Measurements from ENCODE around the gene KCNQ1. TPM values are rescaled to one million over a fixed set of nuclear protein-coding genes. Genes with fewer than 3 reads are reported as not detected.

Gene KCNQ1
- total RNA-seq, 1 experiment from 2014 or later = 10.7 TPM

DNA sequence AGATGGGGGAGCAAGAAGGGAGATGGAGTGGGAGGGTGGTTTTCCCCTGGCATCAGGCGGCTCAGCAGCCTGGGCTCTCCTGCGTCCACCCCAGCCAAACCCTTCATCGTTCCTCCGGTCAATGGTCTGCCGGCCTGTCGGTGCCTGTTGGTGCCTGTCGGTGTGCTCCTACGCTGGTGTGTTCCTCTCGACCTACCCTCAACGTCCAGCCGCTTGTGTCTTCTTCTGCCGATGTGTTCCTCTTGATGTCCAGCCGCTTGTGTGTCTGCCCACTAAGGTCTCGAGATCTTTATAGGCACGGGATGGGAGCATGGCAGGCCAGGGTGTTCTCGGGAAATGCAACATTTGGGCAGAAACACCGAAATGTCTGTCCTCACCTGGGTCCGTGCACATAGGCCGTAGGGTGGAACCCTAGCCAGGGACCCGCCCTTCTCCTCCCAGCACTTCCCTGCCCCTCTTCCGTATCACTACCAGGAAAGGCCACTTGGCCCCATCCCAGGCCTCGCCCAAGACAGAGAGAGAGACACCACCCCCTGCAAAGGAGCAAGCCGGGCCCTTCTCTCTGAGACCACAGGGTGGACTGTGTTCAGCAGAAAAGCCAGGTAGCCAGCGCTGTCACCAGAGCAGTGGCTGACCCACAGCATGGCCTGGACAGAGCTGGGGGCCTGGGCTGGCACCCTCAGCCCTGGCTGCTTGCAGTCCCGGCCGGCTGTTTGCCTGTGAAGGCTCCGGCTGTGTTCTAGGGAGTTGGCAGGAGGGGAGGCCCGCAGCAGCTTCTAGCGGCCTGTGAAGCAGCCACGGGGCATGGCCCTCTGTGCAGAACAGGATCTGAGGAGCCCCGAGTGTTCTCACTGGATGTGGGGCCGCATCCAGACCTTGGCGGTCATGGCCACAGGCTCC is 316.6 kb downstream of the KCNQ1 start:
- Histone ChIP-seq H3K9me3 (ENCODE audit: control insufficient read depth in 1 of 2, insufficient read depth in 1 of 2, low read depth in 1 of 2, low read length in 2 of 2) (no peaks in the 10 kb centered on the region), H3K9me2 (ENCODE audit: insufficient read depth) (no peaks in the 10 kb centered on the region), H3K27ac (ENCODE audit: low read depth, low read length) (no peak overlapping the region), H3K4me3 (replicated peaks in 1 of 2; ENCODE audit: low read depth in 1 of 2, low read length in 2 of 2) (no peak overlapping the region), H3K79me2 (ENCODE audit: insufficient read depth, low read length) (no peaks in the 10 kb centered on the region), H3K4me1 (ENCODE audit: control insufficient read depth in 1 of 2, insufficient read depth in 2 of 2, low read length in 2 of 2) (no peaks in the 10 kb centered on the region), H3K4me2 (ENCODE audit: low read length) (no peak overlapping the region), H3K27me3 (ENCODE audit: insufficient read depth, low read length) (no peaks in the 10 kb centered on the region), H3K36me3 (ENCODE audit: control insufficient read depth in 1 of 2, insufficient read depth in 2 of 2, low read length in 2 of 2) (no peaks in the 10 kb centered on the region), H4K20me1 (ENCODE audit: insufficient read depth) (no peaks in the 10 kb centered on the region), H3K9ac (ENCODE audit: low read length) (no peak overlapping the region), H2AFZ (ENCODE audit: low read depth, low read length, poor library complexity, severe bottlenecking) (no peak overlapping the region)
- intact Hi-C loops (cut with micrococcal nuclease) = no loop called here
- no TSS peak for BruUV-seq (replicated peaks)
- no peak for TF ChIP-seq REST (IDR thresholded peaks at IDR 0.05; ENCODE audit: low read depth)
- TF ChIP-seq RAD21 (IDR thresholded peaks at IDR 0.05; ENCODE audit: low read depth) = no peak
- TF ChIP-seq EGR1 (IDR thresholded peaks at IDR 0.05; ENCODE audit: low read depth) = no peak
- TF ChIP-seq EZH2 (IDR thresholded peaks at IDR 0.05) = no peak
- no peak for TF ChIP-seq CBX3 (IDR thresholded peaks at IDR 0.05; ENCODE audit: low read depth)
- no peak for TF ChIP-seq JUND (IDR thresholded peaks at IDR 0.05)
- TF ChIP-seq CEBPB (IDR thresholded peaks at IDR 0.05; ENCODE audit: low read depth) = no peak
- TF ChIP-seq, protein P1, sequence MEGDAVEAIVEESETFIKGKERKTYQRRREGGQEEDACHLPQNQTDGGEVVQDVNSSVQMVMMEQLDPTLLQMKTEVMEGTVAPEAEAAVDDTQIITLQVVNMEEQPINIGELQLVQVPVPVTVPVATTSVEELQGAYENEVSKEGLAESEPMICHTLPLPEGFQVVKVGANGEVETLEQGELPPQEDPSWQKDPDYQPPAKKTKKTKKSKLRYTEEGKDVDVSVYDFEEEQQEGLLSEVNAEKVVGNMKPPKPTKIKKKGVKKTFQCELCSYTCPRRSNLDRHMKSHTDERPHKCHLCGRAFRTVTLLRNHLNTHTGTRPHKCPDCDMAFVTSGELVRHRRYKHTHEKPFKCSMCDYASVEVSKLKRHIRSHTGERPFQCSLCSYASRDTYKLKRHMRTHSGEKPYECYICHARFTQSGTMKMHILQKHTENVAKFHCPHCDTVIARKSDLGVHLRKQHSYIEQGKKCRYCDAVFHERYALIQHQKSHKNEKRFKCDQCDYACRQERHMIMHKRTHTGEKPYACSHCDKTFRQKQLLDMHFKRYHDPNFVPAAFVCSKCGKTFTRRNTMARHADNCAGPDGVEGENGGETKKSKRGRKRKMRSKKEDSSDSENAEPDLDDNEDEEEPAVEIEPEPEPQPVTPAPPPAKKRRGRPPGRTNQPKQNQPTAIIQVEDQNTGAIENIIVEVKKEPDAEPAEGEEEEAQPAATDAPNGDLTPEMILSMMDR (IDR thresholded peaks at IDR 0.05 in 2 of 3, conservative IDR thresholded peaks at IDR 0.05 in 1 of 3; ENCODE audit: borderline replicate concordance in 1 of 3, insufficient read depth in 1 of 3, low read depth in 2 of 3, low read length in 2 of 3) = no peak
- TF ChIP-seq POLR2A (IDR thresholded peaks at IDR 0.05; ENCODE audit: borderline replicate concordance, extremely low read depth, insufficient read depth, insufficient read length) = no peak
- TF ChIP-seq ZNF274 (IDR thresholded peaks at IDR 0.05; ENCODE audit: low read depth, low read length) = no peak
- TF ChIP-seq SP1 (IDR thresholded peaks at IDR 0.05; ENCODE audit: low read depth) = no peak
- TF ChIP-seq ZFX (IDR thresholded peaks at IDR 0.05) = no peak
- no peak for TF ChIP-seq TCF7L2 (IDR thresholded peaks at IDR 0.05; ENCODE audit: borderline replicate concordance, extremely low read depth, insufficient read depth, insufficient read length)
- TF ChIP-seq POLR2AphosphoS5 (IDR thresholded peaks at IDR 0.05; ENCODE audit: low read depth, low read length) = no peak
- ChIA-PET CTCF (no interaction called here), POLR2A (no interaction called here), RAD21 (ENCODE audit: low non-redundant PET in 1 of 2, low total read pairs in 2 of 2, uncharacterized antibody in 2 of 2, unreplicated experiment in 2 of 2) (no interaction called here)
- no peak; the same call in 1 of the 2 replicates for ATAC-seq
- DNase-seq (ENCODE audit: low read depth, low spot score) = no peak
